NCI-H146 (cell line): Measurements from ENCODE around the gene CNN2.

Experiments used
- DNase-seq: peaks from one replicate; lab custom pipeline; 2025; lab: John Stamatoyannopoulos, UW

Gene CNN2

GRCh38 chr19:995051-995827 is 31.2 kb upstream of the CNN2 start:
- no peak for DNase-seq

GRCh38 chr19:996051-996838 is 30.2 kb upstream of the CNN2 start:
- DNase-seq = peak; percentile 57

GRCh38 chr19:998064-998463 is 28.3 kb upstream of the CNN2 start:
- no peak for DNase-seq

GRCh38 chr19:999379-999719 is 27.1 kb upstream of the CNN2 start:
- DNase-seq = no peak

- peak; percentile 25 for DNase-seq
Measured at GRCh38 chr19:1000095-1000494, 26.3 kb upstream of the CNN2 start, which contains the start of gene GRIN3B. Gene GRIN3B (plus strand): TSS chr19:1000419. CDS start chr19:1000438, 19 bp downstream.

- no peak for DNase-seq
Measured at GRCh38 chr19:1000591-1001537, 25.5 kb upstream of the CNN2 start.

GRCh38 chr19:1001538-1002166 is 24.8 kb upstream of the CNN2 start:
- DNase-seq = peak; percentile 15

- no peak for DNase-seq
Measured at GRCh38 chr19:1002600-1002999, 23.8 kb upstream of the CNN2 start.

- no peak for DNase-seq
Measured at GRCh38 chr19:1003283-1003682, 23.1 kb upstream of the CNN2 start.

- no peak for DNase-seq
Measured at GRCh38 chr19:1004204-1004802, 22.1 kb upstream of the CNN2 start.

- no peak for DNase-seq
Measured at GRCh38 chr19:1004803-1005664, 21.4 kb upstream of the CNN2 start.

- no peak for DNase-seq
Measured at GRCh38 chr19:1006711-1007398, 19.6 kb upstream of the CNN2 start.

GRCh38 chr19:1007399-1008251 is 18.8 kb upstream of the CNN2 start:
- no peak for DNase-seq

GRCh38 chr19:1008268-1009040 is 18.0 kb upstream of the CNN2 start:
- DNase-seq = no peak

GRCh38 chr19:1009041-1009980 is 17.1 kb upstream of the CNN2 start:
- no peak for DNase-seq

- no peak for DNase-seq
Measured at GRCh38 chr19:1009981-1010538, 16.3 kb upstream of the CNN2 start.
